Ishikawa (cell line): ENCODE measurements around the gene KCNJ1.

Experiments used
- CEBPB ChIP-seq: IDR thresholded peaks from 2 replicates; pipeline ENCODE4 v1.6.1; 2012
- EGR1 ChIP-seq: IDR thresholded peaks from 2 replicates; pipeline ENCODE4 v1.6.1; 2012
- EP300 ChIP-seq: IDR thresholded peaks from 2 replicates; pipeline ENCODE4 v1.6.1; 2012; ENCODE audit warnings: borderline replicate concordance
- FOXM1 ChIP-seq: IDR thresholded peaks from 2 replicates; pipeline ENCODE4 v1.6.1; 2012; ENCODE audit warnings: low read depth, borderline replicate concordance
- RAD21 ChIP-seq: IDR thresholded peaks from 2 replicates; pipeline ENCODE4 v1.6.1; 2012; ENCODE audit warnings: low read depth
- TAF1 ChIP-seq: IDR thresholded peaks from 2 replicates; pipeline ENCODE4 v1.6.1; 2012; ENCODE audit warnings: low read depth, mild to moderate bottlenecking
- TEAD4 ChIP-seq: IDR thresholded peaks from 2 replicates; pipeline ENCODE4 v1.6.1; 2012
- YY1 ChIP-seq: IDR thresholded peaks from 2 replicates; pipeline ENCODE4 v1.6.1; 2012; ENCODE audit warnings: low read depth
- ZBTB7A ChIP-seq: IDR thresholded peaks from 2 replicates; pipeline ENCODE4 v1.6.1; 2012; ENCODE audit warnings: low read depth
- TF ChIP-seq, protein P1 (sequence below): IDR thresholded peaks from 2 replicates; pipeline ENCODE4 v1.6.1; 2012; ENCODE audit warnings: low read depth, mild to moderate bottlenecking

DNA sequence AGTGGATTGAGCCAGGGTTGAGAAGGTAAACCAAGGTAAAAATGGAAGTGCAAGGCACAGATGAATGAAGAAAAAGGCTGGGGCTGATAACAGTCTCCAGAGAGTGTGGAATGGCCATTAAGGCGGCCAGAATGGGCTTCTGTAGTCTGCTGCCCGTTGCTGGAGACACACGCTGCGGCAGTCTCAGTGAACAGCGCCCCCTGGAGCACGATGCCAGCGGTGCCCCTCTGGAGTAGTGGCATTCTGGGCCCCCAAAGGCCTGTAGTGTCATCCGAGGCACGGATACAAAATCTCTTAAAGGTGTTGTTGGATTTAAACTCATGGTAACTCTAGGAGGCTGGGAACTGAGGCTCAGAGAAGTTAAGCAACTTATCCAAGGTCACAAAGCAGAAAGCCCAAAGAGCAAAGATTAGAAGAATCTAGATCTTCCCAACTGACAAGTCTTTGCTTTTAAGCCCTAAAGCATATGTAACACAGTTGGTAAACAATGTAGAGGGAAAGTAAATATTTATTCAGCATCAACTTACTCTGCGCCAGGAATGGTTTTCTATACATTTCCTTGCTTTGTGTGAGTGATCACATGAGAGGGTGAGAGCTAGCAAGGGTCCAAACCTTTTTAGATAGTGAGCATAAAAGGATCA lies 18.2 kb downstream of the KCNJ1 start:
- TF ChIP-seq FOXM1 = no peak
- no peak for TF ChIP-seq ZBTB7A
- no peak for TF ChIP-seq EP300
- peak; percentile 58; the same call in 1 of the 2 replicates for TF ChIP-seq RAD21
- no peak for TF ChIP-seq CEBPB
- no peak for TF ChIP-seq YY1
- TF ChIP-seq, protein P1, sequence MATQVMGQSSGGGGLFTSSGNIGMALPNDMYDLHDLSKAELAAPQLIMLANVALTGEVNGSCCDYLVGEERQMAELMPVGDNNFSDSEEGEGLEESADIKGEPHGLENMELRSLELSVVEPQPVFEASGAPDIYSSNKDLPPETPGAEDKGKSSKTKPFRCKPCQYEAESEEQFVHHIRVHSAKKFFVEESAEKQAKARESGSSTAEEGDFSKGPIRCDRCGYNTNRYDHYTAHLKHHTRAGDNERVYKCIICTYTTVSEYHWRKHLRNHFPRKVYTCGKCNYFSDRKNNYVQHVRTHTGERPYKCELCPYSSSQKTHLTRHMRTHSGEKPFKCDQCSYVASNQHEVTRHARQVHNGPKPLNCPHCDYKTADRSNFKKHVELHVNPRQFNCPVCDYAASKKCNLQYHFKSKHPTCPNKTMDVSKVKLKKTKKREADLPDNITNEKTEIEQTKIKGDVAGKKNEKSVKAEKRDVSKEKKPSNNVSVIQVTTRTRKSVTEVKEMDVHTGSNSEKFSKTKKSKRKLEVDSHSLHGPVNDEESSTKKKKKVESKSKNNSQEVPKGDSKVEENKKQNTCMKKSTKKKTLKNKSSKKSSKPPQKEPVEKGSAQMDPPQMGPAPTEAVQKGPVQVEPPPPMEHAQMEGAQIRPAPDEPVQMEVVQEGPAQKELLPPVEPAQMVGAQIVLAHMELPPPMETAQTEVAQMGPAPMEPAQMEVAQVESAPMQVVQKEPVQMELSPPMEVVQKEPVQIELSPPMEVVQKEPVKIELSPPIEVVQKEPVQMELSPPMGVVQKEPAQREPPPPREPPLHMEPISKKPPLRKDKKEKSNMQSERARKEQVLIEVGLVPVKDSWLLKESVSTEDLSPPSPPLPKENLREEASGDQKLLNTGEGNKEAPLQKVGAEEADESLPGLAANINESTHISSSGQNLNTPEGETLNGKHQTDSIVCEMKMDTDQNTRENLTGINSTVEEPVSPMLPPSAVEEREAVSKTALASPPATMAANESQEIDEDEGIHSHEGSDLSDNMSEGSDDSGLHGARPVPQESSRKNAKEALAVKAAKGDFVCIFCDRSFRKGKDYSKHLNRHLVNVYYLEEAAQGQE = no peak
- TF ChIP-seq EGR1 = no peak
- no peak for TF ChIP-seq TEAD4
- TF ChIP-seq TAF1 = no peak
